ENCODE measurements around the gene TMEM252. TPM values are rescaled to one million over a fixed set of nuclear protein-coding genes. Genes with fewer than 3 reads are reported as not detected.

The TMEM252 gene
- polyA plus RNA-seq, 1 experiment: not detected

GRCh38 chr9:68495247-68495646 is 45.4 kb downstream of the TMEM252 start:
- Histone ChIP-seq H3K9me3 (ENCODE audit: control insufficient read depth, insufficient read depth, low read length) (no peaks in the 10 kb centered on the region), H3K4me3 (ENCODE audit: low read depth, low read length) (no peak overlapping the region), H3K27ac (ENCODE audit: low read depth, low read length) (no peak overlapping the region), H3K27me3 (ENCODE audit: control insufficient read depth, insufficient read depth, low read length) (peaks cover 4% of the 10 kb centered on the region)
- DNase-seq (ENCODE audit: low read depth, low spot score): no peak
- ChIA-PET CTCF (interaction anchor here (3.4 kb wide), 1 partner anchor 11 kb away, joined by 9 read pairs; no protein-coding TSS in a partner anchor), POLR2A (no interaction called here)
- TF ChIP-seq CTCF (IDR thresholded peaks at IDR 0.05; ENCODE audit: low read depth, low read length): no peak

GRCh38 chr9:68493958-68494577 is 46.6 kb downstream of the TMEM252 start:
- TF ChIP-seq CTCF (IDR thresholded peaks at IDR 0.05; ENCODE audit: low read depth, low read length): no peak
- Histone ChIP-seq H3K9me3 (ENCODE audit: control insufficient read depth, insufficient read depth, low read length) (no peaks in the 10 kb centered on the region), H3K27me3 (ENCODE audit: control insufficient read depth, insufficient read depth, low read length) (peaks cover 4% of the 10 kb centered on the region), H3K4me3 (ENCODE audit: low read depth, low read length) (no peak overlapping the region), H3K27ac (ENCODE audit: low read depth, low read length) (no peak overlapping the region)
- ChIA-PET CTCF (interaction anchor here (0.6 to 3.4 kb wide), 4 partner anchors 10 to 565 kb away, joined by 3 to 9 read pairs (median 4); no protein-coding TSS in a partner anchor), POLR2A (no interaction called here)
- DNase-seq (ENCODE audit: low read depth, low spot score): no peak

DNA sequence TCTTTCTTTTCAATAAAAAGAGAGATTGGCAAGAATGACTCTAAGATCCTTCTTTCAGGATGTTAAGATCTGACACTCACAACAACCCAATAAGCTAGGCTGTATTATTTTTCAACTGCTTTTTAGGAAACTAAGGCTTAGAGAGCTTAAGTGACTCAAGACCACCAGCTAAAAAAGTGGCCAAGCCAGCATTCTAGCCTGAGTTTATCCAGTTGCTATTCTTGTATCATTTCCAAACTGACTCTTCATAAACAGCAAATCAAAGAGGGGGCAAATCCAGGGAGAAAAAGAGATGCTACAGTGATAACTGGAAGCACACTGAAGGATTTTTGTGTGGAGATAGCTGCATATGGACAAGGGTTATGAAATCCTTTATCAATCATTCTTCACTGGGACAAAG is 47.1 kb downstream of the TMEM252 start:
- Histone ChIP-seq H3K27ac (ENCODE audit: low read depth, low read length) (no peak overlapping the region), H3K9me3 (ENCODE audit: control insufficient read depth, insufficient read depth, low read length) (no peaks in the 10 kb centered on the region), H3K4me3 (ENCODE audit: low read depth, low read length) (no peak overlapping the region), H3K27me3 (ENCODE audit: control insufficient read depth, insufficient read depth, low read length) (peaks cover 4% of the 10 kb centered on the region)
- no peak for TF ChIP-seq CTCF (IDR thresholded peaks at IDR 0.05; ENCODE audit: low read depth, low read length)
- ChIA-PET CTCF (interaction anchor here (0.9 to 3.4 kb wide), 2 partner anchors 13 to 76 kb away, joined by 3 to 9 read pairs; no protein-coding TSS in a partner anchor), POLR2A (no interaction called here)
- no peak for DNase-seq (ENCODE audit: low read depth, low spot score)

- ChIA-PET CTCF (interaction anchor here (3.4 kb wide), 1 partner anchor 14 kb away, joined by 9 read pairs; no protein-coding TSS in a partner anchor), POLR2A (no interaction called here)
- no peak overlapping the region for H3K27ac ChIP-seq (ENCODE audit: low read depth, low read length)
- H3K9me3 ChIP-seq (ENCODE audit: control insufficient read depth, insufficient read depth, low read length): no peaks in the 10 kb centered on the region
- no peak for DNase-seq (ENCODE audit: low read depth, low spot score)
- no peak for TF ChIP-seq CTCF (IDR thresholded peaks at IDR 0.05; ENCODE audit: low read depth, low read length)
- H3K27me3 ChIP-seq (ENCODE audit: control insufficient read depth, insufficient read depth, low read length): peaks cover 4% of the 10 kb centered on the region
- no peak overlapping the region for H3K4me3 ChIP-seq (ENCODE audit: low read depth, low read length)
These were observed 47.9 kb downstream of the TMEM252 start for GRCh38 chr9:68492806-68493205.

GRCh38 chr9:68489646-68490045 is 51.0 kb downstream of the TMEM252 start:
- peaks cover 4% of the 10 kb centered on the region for H3K27me3 ChIP-seq (ENCODE audit: control insufficient read depth, insufficient read depth, low read length)
- no peak overlapping the region for H3K4me3 ChIP-seq (ENCODE audit: low read depth, low read length)
- no peak overlapping the region for H3K27ac ChIP-seq (ENCODE audit: low read depth, low read length)
- TF ChIP-seq CTCF (IDR thresholded peaks at IDR 0.05; ENCODE audit: low read depth, low read length): no peak
- POLR2A ChIA-PET: interaction anchor here (0.8 kb wide), 1 partner anchor 11 kb away, joined by 3 read pairs; no protein-coding TSS in a partner anchor
- CTCF ChIA-PET: interaction anchor here (1.0 kb wide), 1 partner anchor 78 kb away, joined by 3 read pairs; no protein-coding TSS in a partner anchor
- DNase-seq (ENCODE audit: low read depth, low spot score): no peak
- no peaks in the 10 kb centered on the region for H3K9me3 ChIP-seq (ENCODE audit: control insufficient read depth, insufficient read depth, low read length)
